ENCODE measurements around the gene MEAK7.

The MEAK7 gene

DNA sequence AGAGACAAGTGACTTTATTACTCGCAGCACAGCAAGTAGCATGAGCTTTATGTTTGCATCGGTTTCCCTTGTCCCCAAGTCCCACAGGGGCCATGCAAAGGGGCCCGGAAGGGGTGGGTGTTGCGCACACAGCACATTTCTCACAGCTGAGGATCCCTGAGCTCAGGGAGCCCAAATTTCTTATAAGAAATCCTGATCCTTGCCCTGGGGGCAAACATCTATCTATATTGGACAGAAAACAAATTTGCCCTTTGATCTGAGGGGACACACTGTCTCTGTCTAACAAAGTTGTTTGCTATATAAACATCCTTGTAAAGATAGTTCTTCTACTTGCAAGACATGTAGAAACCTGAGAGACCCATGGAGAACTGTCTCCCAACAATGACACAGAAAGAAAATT, 35.7 kb upstream of the MEAK7 start:
- peaks cover 9% of the 10 kb centered on the region for H3K4me1 ChIP-seq (ENCODE audit: insufficient read depth, insufficient read length)

DNA sequence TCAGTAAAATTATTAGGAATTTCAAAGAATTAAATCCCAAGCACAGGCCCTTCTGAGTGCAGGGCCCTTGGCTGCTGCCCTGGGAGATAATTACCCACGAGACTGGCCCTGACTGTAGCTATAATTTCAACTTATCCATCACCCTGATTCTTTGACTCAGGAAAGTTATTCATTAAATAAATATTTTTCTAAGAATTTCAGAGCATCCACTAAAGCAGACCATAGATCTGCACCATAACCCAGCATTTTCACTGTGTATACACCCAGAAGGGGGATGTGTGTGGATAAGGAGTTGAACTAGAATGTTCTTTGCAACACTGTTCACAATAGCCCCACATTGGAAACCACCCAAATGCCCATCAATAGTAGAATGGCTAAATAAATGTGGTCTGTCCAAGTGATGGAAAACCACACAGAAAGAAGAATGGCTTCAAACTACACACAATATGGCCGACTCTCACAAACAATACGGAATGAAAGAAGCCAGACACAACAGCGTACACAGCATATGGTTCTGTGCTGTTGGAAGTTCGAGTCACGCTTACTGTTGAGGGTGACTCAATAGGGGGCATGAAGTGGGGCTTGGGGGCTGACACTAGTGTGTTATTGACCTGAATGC, 33.9 kb upstream of the MEAK7 start:
- DNase-seq (ENCODE audit: low read depth, low spot score): no peak
- Histone ChIP-seq H3K4me1 (ENCODE audit: insufficient read depth, insufficient read length) (peaks cover 14% of the 10 kb centered on the region), H3K4me3 (ENCODE audit: insufficient read length, low read depth) (no peak overlapping the region), H3K27me3 (ENCODE audit: insufficient read depth, insufficient read length) (no peaks in the 10 kb centered on the region), H3K9me3 (ENCODE audit: insufficient read depth, low read length) (no peaks in the 10 kb centered on the region; the same call in none of the 2 replicates), H3K36me3 (ENCODE audit: insufficient read depth, insufficient read length, low read length) (no peaks in the 10 kb centered on the region), H3K9ac (ENCODE audit: insufficient read length, low read depth) (no peak overlapping the region)
- TF ChIP-seq ZNF274 (IDR thresholded peaks at IDR 0.05; ENCODE audit: low read depth, low read length): no peak
- no peak for TF ChIP-seq YY1 (IDR thresholded peaks at IDR 0.05; ENCODE audit: insufficient read depth, insufficient read length)
- TF ChIP-seq SUZ12 (IDR thresholded peaks at IDR 0.05; ENCODE audit: extremely low read depth, insufficient read depth, insufficient read length): no peak

More for the DNA sequence above, 35.7 kb upstream of the MEAK7 start:
- Histone ChIP-seq H3K4me3 (ENCODE audit: insufficient read length, low read depth) (no peak overlapping the region), H3K9me3 (ENCODE audit: insufficient read depth, low read length) (no peaks in the 10 kb centered on the region; the same call in 1 of the 2 replicates), H3K9ac (ENCODE audit: insufficient read length, low read depth) (no peak overlapping the region), H3K27me3 (ENCODE audit: insufficient read depth, insufficient read length) (no peaks in the 10 kb centered on the region), H3K36me3 (ENCODE audit: insufficient read depth, insufficient read length, low read length) (no peaks in the 10 kb centered on the region)
- TF ChIP-seq SUZ12 (IDR thresholded peaks at IDR 0.05; ENCODE audit: extremely low read depth, insufficient read depth, insufficient read length) (no peak), YY1 (IDR thresholded peaks at IDR 0.05; ENCODE audit: insufficient read depth, insufficient read length) (no peak)
- no peak for DNase-seq (ENCODE audit: low read depth, low spot score)

DNA sequence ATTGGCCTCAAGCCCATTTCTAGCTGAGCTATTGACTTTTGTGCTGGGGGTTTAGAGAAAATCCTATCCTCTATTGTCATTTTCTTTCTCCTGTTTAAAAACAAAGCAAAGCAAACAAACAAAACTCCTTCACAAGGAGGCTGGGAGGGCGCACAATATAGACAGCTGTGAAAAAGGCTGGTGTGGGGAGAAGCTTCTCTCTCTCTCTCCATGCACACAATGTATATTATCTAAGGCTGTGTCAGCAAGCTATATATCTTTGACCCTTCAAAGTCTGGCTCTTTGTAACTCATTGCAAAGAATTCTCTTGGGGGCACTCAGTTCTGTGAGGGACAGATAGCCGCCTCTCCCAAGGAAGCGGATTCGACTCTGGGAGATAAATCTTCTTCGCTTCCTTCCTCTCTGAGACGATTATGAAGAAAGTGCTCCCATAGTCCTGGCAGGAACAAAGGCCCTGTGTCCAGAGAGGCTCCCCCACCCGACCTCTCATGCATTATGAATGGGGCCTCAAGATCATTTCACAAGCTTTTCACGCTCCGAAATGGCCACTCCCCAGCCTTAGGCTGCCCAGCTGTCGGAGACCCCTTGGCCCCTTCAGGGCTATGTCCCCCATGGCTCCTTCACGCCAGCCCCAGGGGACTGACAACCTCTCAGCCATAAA, 33.2 kb upstream of the MEAK7 start:
- TF ChIP-seq YY1 (IDR thresholded peaks at IDR 0.05; ENCODE audit: insufficient read depth, insufficient read length) (no peak), SUZ12 (IDR thresholded peaks at IDR 0.05; ENCODE audit: extremely low read depth, insufficient read depth, insufficient read length) (no peak), ZNF274 (IDR thresholded peaks at IDR 0.05; ENCODE audit: low read depth, low read length) (no peak)
- no peaks in the 10 kb centered on the region for H3K36me3 ChIP-seq (ENCODE audit: insufficient read depth, insufficient read length, low read length)
- no peak overlapping the region for H3K9ac ChIP-seq (ENCODE audit: insufficient read length, low read depth)
- peaks cover 17% of the 10 kb centered on the region for H3K4me1 ChIP-seq (ENCODE audit: insufficient read depth, insufficient read length)
- H3K4me3 ChIP-seq (ENCODE audit: insufficient read length, low read depth): no peak overlapping the region
- H3K9me3 ChIP-seq (ENCODE audit: insufficient read depth, low read length): no peaks in the 10 kb centered on the region; the same call in none of the 2 replicates
- H3K27me3 ChIP-seq (ENCODE audit: insufficient read depth, insufficient read length): no peaks in the 10 kb centered on the region
- DNase-seq (ENCODE audit: low read depth, low spot score): no peak

DNA sequence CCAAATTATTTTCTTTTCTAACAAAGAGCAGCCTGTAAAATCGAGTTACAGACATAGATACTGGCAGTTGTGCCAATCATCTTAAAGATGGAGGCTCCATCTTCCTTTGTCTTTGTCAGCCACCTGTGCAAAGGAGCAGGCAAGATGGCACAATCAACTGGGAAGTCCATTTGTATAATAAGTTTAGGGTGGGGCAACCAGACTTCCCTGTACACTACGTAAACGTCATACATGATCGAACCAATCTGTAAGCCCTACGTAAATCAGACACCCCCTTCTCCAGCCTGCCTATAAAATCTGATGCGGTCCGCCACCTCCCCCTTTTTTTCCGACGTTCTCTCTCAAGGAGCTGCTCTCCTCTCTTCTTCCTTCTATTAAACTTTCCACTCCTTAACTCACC, 31.4 kb upstream of the MEAK7 start:
- no peak for TF ChIP-seq SUZ12 (IDR thresholded peaks at IDR 0.05; ENCODE audit: extremely low read depth, insufficient read depth, insufficient read length)
- no peak for TF ChIP-seq ZNF274 (IDR thresholded peaks at IDR 0.05; ENCODE audit: low read depth, low read length)
- Histone ChIP-seq H3K4me3 (ENCODE audit: insufficient read length, low read depth) (no peak overlapping the region), H3K27me3 (ENCODE audit: insufficient read depth, insufficient read length) (no peaks in the 10 kb centered on the region), H3K9me3 (ENCODE audit: insufficient read depth, low read length) (peaks cover 1% of the 10 kb centered on the region), H3K9ac (ENCODE audit: insufficient read length, low read depth) (no peak overlapping the region), H3K36me3 (ENCODE audit: insufficient read depth, insufficient read length, low read length) (no peaks in the 10 kb centered on the region), H3K4me1 (ENCODE audit: insufficient read depth, insufficient read length) (peaks cover 24% of the 10 kb centered on the region)
- no peak for DNase-seq (ENCODE audit: low read depth, low spot score)

DNA sequence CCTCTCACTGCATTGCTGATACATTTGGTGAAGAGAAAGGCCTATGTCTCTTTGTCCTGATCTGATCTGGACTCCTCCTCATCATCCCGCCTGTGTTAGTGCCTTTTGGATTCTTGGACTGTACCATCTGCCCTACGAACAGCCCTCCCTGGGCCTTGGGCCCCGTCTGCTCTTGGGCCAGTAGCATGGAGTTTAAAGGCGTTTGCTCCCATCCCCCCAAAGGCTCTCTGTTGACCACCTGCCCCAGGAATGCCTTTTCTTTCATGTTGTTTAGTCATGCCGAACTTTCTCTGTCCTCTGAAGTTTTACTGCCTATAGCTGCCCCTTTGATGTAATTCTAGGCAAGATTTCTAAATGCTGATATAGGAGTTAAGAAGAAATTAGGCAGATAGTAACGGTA, 30.9 kb upstream of the MEAK7 start:
- TF ChIP-seq SUZ12 (IDR thresholded peaks at IDR 0.05; ENCODE audit: extremely low read depth, insufficient read depth, insufficient read length) (no peak), ZNF274 (IDR thresholded peaks at IDR 0.05; ENCODE audit: low read depth, low read length) (no peak), YY1 (IDR thresholded peaks at IDR 0.05; ENCODE audit: insufficient read depth, insufficient read length) (no peak)
- no peak overlapping the region for H3K9ac ChIP-seq (ENCODE audit: insufficient read length, low read depth)
- no peak overlapping the region for H3K4me3 ChIP-seq (ENCODE audit: insufficient read length, low read depth)
- H3K36me3 ChIP-seq (ENCODE audit: insufficient read depth, insufficient read length, low read length): no peaks in the 10 kb centered on the region
- H3K4me1 ChIP-seq (ENCODE audit: insufficient read depth, insufficient read length): peaks cover 24% of the 10 kb centered on the region
- H3K27me3 ChIP-seq (ENCODE audit: insufficient read depth, insufficient read length): no peaks in the 10 kb centered on the region
- peaks cover 6% of the 10 kb centered on the region for H3K9me3 ChIP-seq (ENCODE audit: insufficient read depth, low read length)
- no peak for DNase-seq (ENCODE audit: low read depth, low spot score)

DNA sequence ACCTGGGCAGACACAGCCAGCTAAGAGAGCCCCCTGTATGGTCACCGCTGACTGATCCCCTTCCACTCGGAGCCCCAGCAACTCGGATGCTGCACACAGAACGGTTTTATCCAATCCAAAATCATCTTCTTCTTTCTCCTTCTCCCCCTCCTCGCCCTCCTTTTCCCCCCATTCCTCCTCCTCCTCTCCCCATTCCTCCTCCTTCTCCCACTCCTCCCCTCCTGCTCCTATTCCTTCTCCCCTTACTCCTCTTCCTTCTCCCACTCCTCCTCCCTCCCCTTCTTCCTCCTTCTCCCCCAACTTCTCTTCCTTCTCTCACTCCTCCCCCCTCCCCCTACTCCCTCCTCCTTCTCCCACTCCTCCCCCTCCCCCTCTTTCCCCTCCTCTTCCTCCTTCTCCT, 30.4 kb upstream of the MEAK7 start:
- Histone ChIP-seq H3K4me1 (ENCODE audit: insufficient read depth, insufficient read length) (peaks cover 24% of the 10 kb centered on the region), H3K9me3 (ENCODE audit: insufficient read depth, low read length) (peaks cover 12% of the 10 kb centered on the region), H3K4me3 (ENCODE audit: insufficient read length, low read depth) (no peak overlapping the region), H3K9ac (ENCODE audit: insufficient read length, low read depth) (no peak overlapping the region), H3K27me3 (ENCODE audit: insufficient read depth, insufficient read length) (no peaks in the 10 kb centered on the region), H3K36me3 (ENCODE audit: insufficient read depth, insufficient read length, low read length) (no peaks in the 10 kb centered on the region)
- DNase-seq (ENCODE audit: low read depth, low spot score): no peak
- TF ChIP-seq ZNF274 (IDR thresholded peaks at IDR 0.05; ENCODE audit: low read depth, low read length) (no peak), SUZ12 (IDR thresholded peaks at IDR 0.05; ENCODE audit: extremely low read depth, insufficient read depth, insufficient read length) (no peak), YY1 (IDR thresholded peaks at IDR 0.05; ENCODE audit: insufficient read depth, insufficient read length) (no peak)

DNA sequence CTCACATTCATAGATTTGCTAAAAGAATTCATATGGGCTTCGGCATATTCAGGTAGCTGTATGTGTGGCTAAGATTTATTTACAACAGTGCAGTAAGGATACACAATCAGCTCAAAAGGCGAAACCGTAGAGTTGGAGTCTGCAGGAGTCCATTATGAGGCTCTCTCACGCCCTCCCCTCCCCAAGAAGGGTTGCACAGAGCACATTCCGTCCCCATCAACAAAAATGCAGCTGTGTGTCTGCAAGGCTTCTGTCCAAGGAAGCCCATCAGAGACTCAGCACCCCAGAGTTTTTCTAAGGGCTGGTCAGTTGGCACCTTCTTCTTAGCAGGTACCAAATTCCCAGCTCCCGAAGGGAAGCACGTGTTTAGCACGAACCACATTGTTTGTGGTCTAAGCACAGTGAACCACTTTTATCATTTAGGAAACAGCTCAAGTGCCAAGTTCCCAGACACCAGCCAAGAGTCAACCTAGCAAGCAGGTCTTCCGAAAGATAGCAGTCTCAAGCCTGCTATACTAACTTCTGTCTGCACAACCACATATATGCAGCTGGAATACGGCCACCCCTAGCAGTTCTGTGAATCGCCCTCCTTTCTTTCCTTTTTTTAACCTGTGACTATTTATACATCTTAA, 28.5 kb upstream of the MEAK7 start:
- TF ChIP-seq ZNF274 (IDR thresholded peaks at IDR 0.05; ENCODE audit: low read depth, low read length) (no peak), YY1 (IDR thresholded peaks at IDR 0.05; ENCODE audit: insufficient read depth, insufficient read length) (no peak), SUZ12 (IDR thresholded peaks at IDR 0.05; ENCODE audit: extremely low read depth, insufficient read depth, insufficient read length) (no peak)
- no peaks in the 10 kb centered on the region for H3K36me3 ChIP-seq (ENCODE audit: insufficient read depth, insufficient read length, low read length)
- H3K27me3 ChIP-seq (ENCODE audit: insufficient read depth, insufficient read length): no peaks in the 10 kb centered on the region
- H3K4me1 ChIP-seq (ENCODE audit: insufficient read depth, insufficient read length): peaks cover 22% of the 10 kb centered on the region
- H3K9me3 ChIP-seq (ENCODE audit: insufficient read depth, low read length): peaks cover 22% of the 10 kb centered on the region
- no peak overlapping the region for H3K4me3 ChIP-seq (ENCODE audit: insufficient read length, low read depth)
- DNase-seq (ENCODE audit: low read depth, low spot score): no peak
- H3K9ac ChIP-seq (ENCODE audit: insufficient read length, low read depth): no peak overlapping the region

All from NT2/D1 (cell line).